IMR-90 (cell line): Measurements from ENCODE around the gene ANKRD11. TPM values are rescaled to one million over a fixed set of nuclear protein-coding genes. Genes with fewer than 3 reads are reported as not detected.

Experiments
- ATAC-seq: fragments of 200-7000 bp; cut with Tn5 transposase; 2 replicates; pipeline ENCODE4 v1.9.1; 2020; ENCODE audit warnings: low read depth, mild to moderate bottlenecking, moderate library complexity
- BruUV-seq: library from RNA; stranded (reverse); fragments of 400-500 nt; replicated peaks from 2 replicates; lab custom pipeline; 2021; lab: Mats Ljungman, UMichigan
- CTCF ChIA-PET: fragments of 300-600 bp; formaldehyde crosslinking; extraction: SDS; loops from one replicate; lab custom pipeline; 2021; ENCODE audit warnings: antibody characterized with exemption; lab: Yijun Ruan, JAX
- POLR2A ChIA-PET: fragments of 300-600 bp; sonication (Branson Sonifier 250); formaldehyde crosslinking; loops from one replicate; lab custom pipeline; 2022; ENCODE audit warnings: antibody characterized with exemption; ENCODE audit not compliant: unreplicated experiment; lab: Charles Lee
- DNase-seq: peaks from one replicate; pipeline ENCODE4 v3.0.0; 2013
- H2AFZ ChIP-seq: replicated peaks from 2 replicates; pipeline ENCODE3; 2013; ENCODE audit warnings: low read length, mild to moderate bottlenecking; ENCODE audit not compliant: poor library complexity
- H2AK5ac ChIP-seq: 2 replicates; pipeline ENCODE4 v1.6.1; 2013; ENCODE audit warnings: low read depth, low read length, inconsistent platforms
- H2AK9ac ChIP-seq: replicated peaks from 2 replicates; pipeline ENCODE3; 2013; ENCODE audit warnings: mild to moderate bottlenecking, low read depth, low read length, moderate library complexity; ENCODE audit not compliant: poor library complexity
- H2BK120ac ChIP-seq: 2 replicates; pipeline ENCODE4 v1.6.1; 2013; ENCODE audit warnings: low read depth, low read length, inconsistent platforms
- H2BK15ac ChIP-seq: 3 replicates; pipeline ENCODE4 v1.6.1; 2013; ENCODE audit warnings: low read depth, low read length, inconsistent platforms
- H2BK20ac ChIP-seq: 2 replicates; pipeline ENCODE4 v1.6.1; 2013; ENCODE audit warnings: low read depth, mild to moderate bottlenecking, inconsistent platforms, low read length, moderate library complexity
- H2BK5ac ChIP-seq: 2 replicates; pipeline ENCODE4 v1.6.1; 2013; ENCODE audit warnings: mild to moderate bottlenecking, low read depth, low read length, inconsistent platforms; ENCODE audit not compliant: poor library complexity, severe bottlenecking
- H3K14ac ChIP-seq: replicated peaks from 2 replicates; pipeline ENCODE4 v1.6.1; 2013; ENCODE audit warnings: low read depth, low read length, inconsistent platforms
- H3K18ac ChIP-seq: 2 replicates; pipeline ENCODE4 v1.6.1; 2013; ENCODE audit warnings: low read depth, low read length, control low read depth
- H3K23ac ChIP-seq: 2 replicates; pipeline ENCODE4 v1.6.1; 2013; ENCODE audit warnings: low read depth, low read length, inconsistent platforms
- H3K27ac ChIP-seq: 2 replicates; pipeline ENCODE4 v1.5.1; 2013; ENCODE audit warnings: mild to moderate bottlenecking, control low read depth, low read length; ENCODE audit not compliant: insufficient read depth
- H3K27me3 ChIP-seq: 2 replicates; pipeline ENCODE4 v1.6.1; 2013; ENCODE audit warnings: low read length; ENCODE audit not compliant: control insufficient read depth, insufficient read depth
- H3K36me3 ChIP-seq: 2 replicates; pipeline ENCODE4 v1.6.1; 2013; ENCODE audit warnings: low read length, mixed read lengths; ENCODE audit not compliant: control insufficient read depth, insufficient read depth
- H3K4ac ChIP-seq: 2 replicates; pipeline ENCODE4 v1.6.1; 2013; ENCODE audit warnings: low read depth, low read length, inconsistent platforms
- H3K4me1 ChIP-seq: 2 replicates; pipeline ENCODE4 v1.6.1; 2013; ENCODE audit warnings: low read length, mixed read lengths; ENCODE audit not compliant: control insufficient read depth, insufficient read depth
- H3K4me2 ChIP-seq: 2 replicates; pipeline ENCODE4 v1.6.1; 2013; ENCODE audit warnings: low read depth, mild to moderate bottlenecking, control low read depth, low read length, moderate library complexity
- H3K4me3 ChIP-seq: 2 replicates; pipeline ENCODE4 v1.5.1; 2013; ENCODE audit warnings: low read depth, mild to moderate bottlenecking, control low read depth, low read length, moderate library complexity; ENCODE audit not compliant: insufficient read depth
- H3K56ac ChIP-seq: 2 replicates; pipeline ENCODE4 v1.6.1; 2013; ENCODE audit warnings: low read length, inconsistent platforms; ENCODE audit not compliant: insufficient read depth; ENCODE audit errors: extremely low read depth
- H3K79me1 ChIP-seq, 2 experiments: 2 replicates each; pipeline ENCODE4 v1.6.1; 2013; ENCODE audit warnings: low read length in 2 of 2, inconsistent platforms in 1 of 2, low read depth in 1 of 2
- H3K9ac ChIP-seq: 2 replicates; pipeline ENCODE4 v1.6.1; 2013; ENCODE audit warnings: low read depth, low read length, control low read depth
- H3K9me1 ChIP-seq: 2 replicates; pipeline ENCODE4 v1.6.1; 2013; ENCODE audit warnings: low read length, inconsistent platforms; ENCODE audit not compliant: insufficient read depth
- H3K9me3 ChIP-seq: 2 replicates; pipeline ENCODE4 v1.6.1; 2013; ENCODE audit warnings: low read length; ENCODE audit not compliant: control insufficient read depth, insufficient read depth
- H4K20me1 ChIP-seq: 2 replicates; pipeline ENCODE4 v1.6.1; 2013; ENCODE audit warnings: low read length, inconsistent platforms; ENCODE audit not compliant: insufficient read depth
- H4K5ac ChIP-seq: 2 replicates; pipeline ENCODE4 v1.6.1; 2013; ENCODE audit warnings: mild to moderate bottlenecking, low read depth, low read length, control low read depth
- H4K8ac ChIP-seq, 2 experiments: 2 replicates each; pipeline ENCODE4 v1.6.1; 2013; ENCODE audit warnings: low read depth in 2 of 2, low read length in 2 of 2, control low read depth in 1 of 2, inconsistent platforms in 1 of 2
- H4K91ac ChIP-seq: 2 replicates; pipeline ENCODE4 v1.6.1; 2013; ENCODE audit warnings: low read depth, low read length, inconsistent platforms; ENCODE audit not compliant: insufficient read depth
- BHLHE40 ChIP-seq: fragments of 150-350 bp; IDR thresholded peaks from 2 replicates; pipeline ENCODE4 v1.6.1; 2016; ENCODE audit warnings: mild to moderate bottlenecking, low read depth, low read length
- CEBPB ChIP-seq: IDR thresholded peaks from 2 replicates; pipeline ENCODE4 v1.6.1; 2012; ENCODE audit warnings: low read depth, low read length, improper control_type of control experiment
- CHD1 ChIP-seq: IDR thresholded peaks from 2 replicates; pipeline ENCODE4 v1.6.1; 2012; ENCODE audit warnings: low read depth, low read length, improper control_type of control experiment
- CTCF ChIP-seq: conservative IDR thresholded peaks from 2 replicates; pipeline ENCODE4 v1.5.1; 2012; ENCODE audit warnings: mild to moderate bottlenecking, low read depth, low read length, improper control_type of control experiment
- ELK1 ChIP-seq: fragments of 150-350 bp; IDR thresholded peaks from 2 replicates; pipeline ENCODE4 v1.6.1; 2016; ENCODE audit warnings: low read depth, mild to moderate bottlenecking, low read length, moderate library complexity, borderline replicate concordance
- FOS ChIP-seq: fragments of 150-350 bp; IDR thresholded peaks from 2 replicates; pipeline ENCODE4 v1.6.1; 2016; ENCODE audit warnings: low read depth, low read length
- MAFK ChIP-seq: IDR thresholded peaks from 2 replicates; pipeline ENCODE4 v1.6.1; 2012; ENCODE audit warnings: low read depth, low read length, improper control_type of control experiment
- MAZ ChIP-seq: IDR thresholded peaks from 2 replicates; pipeline ENCODE4 v1.6.1; 2012; ENCODE audit warnings: low read depth, mild to moderate bottlenecking, low read length, improper control_type of control experiment, moderate library complexity, borderline replicate concordance
- MXI1 ChIP-seq: IDR thresholded peaks from 2 replicates; pipeline ENCODE4 v1.6.1; 2012; ENCODE audit warnings: low read depth, mild to moderate bottlenecking, low read length, moderate library complexity, borderline replicate concordance
- NFE2L2 ChIP-seq: fragments of 150-350 bp; IDR thresholded peaks from 2 replicates; pipeline ENCODE4 v1.6.1; 2016; ENCODE audit warnings: low read depth, mild to moderate bottlenecking, low read length
- POLR2A ChIP-seq: IDR thresholded peaks from 2 replicates; pipeline ENCODE4 v1.6.1; 2012; ENCODE audit warnings: mild to moderate bottlenecking, low read depth, low read length
- RAD21 ChIP-seq: IDR thresholded peaks from 2 replicates; pipeline ENCODE4 v1.6.1; 2012; ENCODE audit warnings: low read length, improper control_type of control experiment
- RCOR1 ChIP-seq: IDR thresholded peaks from 2 replicates; pipeline ENCODE4 v1.6.1; 2012; ENCODE audit warnings: mild to moderate bottlenecking, low read length, improper control_type of control experiment; ENCODE audit not compliant: insufficient replicate concordance
- SMC3 ChIP-seq: fragments of 150-350 bp; IDR thresholded peaks from 2 replicates; pipeline ENCODE4 v1.6.1; 2016; ENCODE audit warnings: low read depth, mild to moderate bottlenecking, antibody characterized with exemption, low read length, moderate library complexity
- USF2 ChIP-seq: fragments of 150-350 bp; IDR thresholded peaks from 2 replicates; pipeline ENCODE4 v1.6.1; 2017; ENCODE audit warnings: mild to moderate bottlenecking, antibody characterized with exemption, low read length, low read depth
- WGBS, 2 experiments: methylation state at CpG; one replicate each; pipeline versions ENCODE4 v1.1.5 to v1.1.7; 2013; ENCODE audit warnings: missing lambda C conversion rate in 2 of 2; ENCODE audit not compliant: insufficient read length in 1 of 2; ENCODE audit errors: extremely low coverage in 2 of 2; 5-methylcytosine and 5-hydroxymethylcytosine counted together
- dilution Hi-C: fragments of 300-500 bp; cut with HindIII; formaldehyde crosslinking; loops from one replicate; pipeline ENCODE4 v1.14.3; 2018; ENCODE audit warnings: low sequenced_read_pairs; ENCODE audit not compliant: unreplicated experiment
- in situ Hi-C: fragments of 300-500 bp; cut with MboI; formaldehyde crosslinking; loops from 3 replicates; pipeline ENCODE4 v1.14.3; 2019; ENCODE audit warnings: low sequenced_read_pairs, inconsistent platforms, mixed read lengths
- intact Hi-C: fragments of 100-400 bp; cut with micrococcal nuclease; formaldehyde crosslinking; loops from 2 replicates; pipeline ENCODE4 v1.10.0; 2022
- polyA plus RNA-seq, 3 experiments: library from polyadenylated mRNA; depleted of rRNA; stranded (reverse); fragments of >200 nt; gene quantifications; 2 replicates each; pipeline ENCODE4 v1.2.3, GENCODE V29; 2012; ENCODE audit warnings: low replicate concordance in 1 of 3
- total RNA-seq: library from RNA; depleted of rRNA; stranded (reverse); fragments of >200 nt; gene quantifications from 2 replicates; pipeline ENCODE4 v1.2.3, GENCODE V29; 2012

ANKRD11 gene
- total and polyA plus RNA-seq, 2 of the 4 experiments (the other 2 are of a cell fraction): 46.8 to 71.9 TPM

GRCh38 chr16:89332243-89332901, 158.0 kb downstream of the ANKRD11 start:
- no peak overlapping the region for H2AK5ac ChIP-seq
- TF ChIP-seq ELK1: no peak
- no peak for TF ChIP-seq RAD21
- TF ChIP-seq CEBPB: no peak
- no peak for TF ChIP-seq NFE2L2
- no peak for TF ChIP-seq BHLHE40
- TF ChIP-seq MXI1: no peak
- TF ChIP-seq USF2: no peak
- TF ChIP-seq CTCF: no peak
- TF ChIP-seq RCOR1: no peak
- TF ChIP-seq FOS: no peak
- no peak for TF ChIP-seq CHD1
- TF ChIP-seq MAZ: no peak
- no peak for TF ChIP-seq SMC3
- no peak for TF ChIP-seq MAFK
- TF ChIP-seq POLR2A: no peak

More at GRCh38 chr16:89332243-89332901, 158.0 kb downstream of the ANKRD11 start:
- H3K56ac ChIP-seq: no peak overlapping the region
- no peak overlapping the region for H2BK20ac ChIP-seq
- in situ Hi-C loops: loop anchor here (10.0 kb wide), 1 partner anchor 172 kb away; the partner anchor contains the start of gene SPG7
- no peak overlapping the region for H4K5ac ChIP-seq
- H3K18ac ChIP-seq: no peak overlapping the region
- H3K27me3 ChIP-seq: no peaks in the 10 kb centered on the region
- H4K20me1 ChIP-seq: peaks cover 76% of the 10 kb centered on the region
- H3K36me3 ChIP-seq: peaks cover 4% of the 10 kb centered on the region; the same call in 1 of the 2 replicates
- ChIA-PET POLR2A (no interaction called here), CTCF (interaction anchor here (0.6 kb wide), 1 partner anchor 162 kb away, joined by 5 read pairs; no protein-coding TSS in a partner anchor)
- dilution Hi-C loops: no loop called here
- H4K91ac ChIP-seq: no peak overlapping the region
- H3K4me2 ChIP-seq: no peak overlapping the region
- H2AK9ac ChIP-seq: no peak overlapping the region
- peaks cover 30% of the 10 kb centered on the region for H3K9me1 ChIP-seq
- no peak overlapping the region for H3K4me3 ChIP-seq
- DNase-seq (no peak), ATAC-seq (no peak)
- H2AFZ ChIP-seq: no peak overlapping the region
- no peak overlapping the region for H3K14ac ChIP-seq
- WGBS, 2 experiments: 70% methylated on average over 4 of the region's 14 CpGs; no CpG with 5 or more reads in 1 of the 2 experiments
- no TSS peak for BruUV-seq
- no peak overlapping the region for H2BK120ac ChIP-seq
- no peak overlapping the region for H3K9ac ChIP-seq
- no peak overlapping the region for H3K4ac ChIP-seq
- intact Hi-C loops: loop anchor here (2.0 kb wide), 2 partner anchors 158 to 224 kb away; partner anchors contain the start of gene ANKRD11
- H3K23ac ChIP-seq: no peak overlapping the region
- H2BK15ac ChIP-seq: no peak overlapping the region
- no peak overlapping the region for H4K8ac ChIP-seq
- peaks cover 25% of the 10 kb centered on the region for H3K4me1 ChIP-seq
- peaks cover 5 to 83% of the 10 kb centered on the region in 2 experiments for H3K79me1 ChIP-seq
- no peaks in the 10 kb centered on the region for H3K9me3 ChIP-seq
- no peak overlapping the region for H2BK5ac ChIP-seq
- no peak overlapping the region for H3K27ac ChIP-seq
